GM10248 (cell line): ENCODE measurements around the gene TUBGCP6.

Experiments
- CTCF ChIA-PET: fragments of 300-600 bp; sonication (Branson Sonifier 250); formaldehyde crosslinking; extraction: SDS; loops from one replicate; lab custom pipeline; 2021; ENCODE audit warnings: antibody characterized with exemption; lab: Yijun Ruan, JAX
- POLR2A ChIA-PET: fragments of 350-650 bp; sonication (Branson Sonifier 250); formaldehyde crosslinking; extraction: SDS; loops from one replicate; lab custom pipeline; 2020; ENCODE audit warnings: antibody characterized with exemption; lab: Yijun Ruan, JAX
- DNase-seq: peaks from one replicate; pipeline ENCODE4 v3.0.0; 2012; ENCODE audit errors: extremely low spot score
- TF ChIP-seq, protein P1 (sequence below): IDR thresholded peaks from 2 replicates; pipeline ENCODE4 v1.5.1; 2012; ENCODE audit warnings: mild to moderate bottlenecking, low read depth; ENCODE audit errors: extremely low read depth, missing control alignments, control extremely low read depth

The TUBGCP6 gene

DNA sequence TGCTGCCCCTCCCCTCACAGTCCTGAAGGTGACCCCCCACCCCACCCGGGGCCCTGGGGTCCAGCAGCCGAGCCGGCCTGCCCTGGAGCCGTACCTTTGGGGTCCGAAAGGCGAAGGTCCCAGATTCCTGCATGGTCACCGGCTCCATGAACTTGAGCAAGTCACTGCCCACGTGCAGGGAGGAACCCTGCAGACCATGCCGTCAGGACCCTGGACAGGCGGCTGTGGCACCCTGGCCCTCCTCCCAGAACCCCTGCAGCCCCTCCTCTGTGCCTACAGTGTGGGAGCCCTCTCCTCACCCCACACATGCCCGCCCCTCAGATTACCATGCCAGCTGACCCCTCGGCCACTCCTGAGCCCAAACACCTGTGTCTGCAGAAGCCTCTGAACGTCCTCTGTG, 39.7 kb upstream of the TUBGCP6 start:
- no peak for DNase-seq
- TF ChIP-seq, protein P1, sequence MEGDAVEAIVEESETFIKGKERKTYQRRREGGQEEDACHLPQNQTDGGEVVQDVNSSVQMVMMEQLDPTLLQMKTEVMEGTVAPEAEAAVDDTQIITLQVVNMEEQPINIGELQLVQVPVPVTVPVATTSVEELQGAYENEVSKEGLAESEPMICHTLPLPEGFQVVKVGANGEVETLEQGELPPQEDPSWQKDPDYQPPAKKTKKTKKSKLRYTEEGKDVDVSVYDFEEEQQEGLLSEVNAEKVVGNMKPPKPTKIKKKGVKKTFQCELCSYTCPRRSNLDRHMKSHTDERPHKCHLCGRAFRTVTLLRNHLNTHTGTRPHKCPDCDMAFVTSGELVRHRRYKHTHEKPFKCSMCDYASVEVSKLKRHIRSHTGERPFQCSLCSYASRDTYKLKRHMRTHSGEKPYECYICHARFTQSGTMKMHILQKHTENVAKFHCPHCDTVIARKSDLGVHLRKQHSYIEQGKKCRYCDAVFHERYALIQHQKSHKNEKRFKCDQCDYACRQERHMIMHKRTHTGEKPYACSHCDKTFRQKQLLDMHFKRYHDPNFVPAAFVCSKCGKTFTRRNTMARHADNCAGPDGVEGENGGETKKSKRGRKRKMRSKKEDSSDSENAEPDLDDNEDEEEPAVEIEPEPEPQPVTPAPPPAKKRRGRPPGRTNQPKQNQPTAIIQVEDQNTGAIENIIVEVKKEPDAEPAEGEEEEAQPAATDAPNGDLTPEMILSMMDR = no peak
- ChIA-PET POLR2A (no interaction called here), CTCF (no interaction called here)

DNA sequence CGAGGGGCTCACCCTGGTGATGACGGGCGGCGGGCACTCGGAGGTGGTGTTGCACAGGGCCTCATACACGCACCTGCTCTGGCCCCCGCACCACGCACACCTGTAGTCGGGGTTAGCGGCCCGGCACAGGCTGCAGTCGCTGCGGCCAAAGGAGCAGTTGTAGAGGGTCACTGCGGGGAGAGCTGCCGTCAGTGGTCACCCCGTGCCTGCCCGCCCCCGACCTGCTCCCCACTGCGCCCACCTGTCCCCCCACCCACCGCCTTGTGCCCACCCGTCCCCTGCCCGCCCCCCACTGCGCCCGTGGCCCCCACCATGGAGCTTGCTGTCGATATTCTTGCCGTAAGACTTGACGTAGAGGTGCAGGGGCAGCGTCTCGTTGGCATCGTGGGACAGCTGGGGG, 39.0 kb upstream of the TUBGCP6 start:
- TF ChIP-seq, protein P1 = no peak
- POLR2A ChIA-PET = no interaction called here
- CTCF ChIA-PET = no interaction called here
- no peak for DNase-seq

DNA sequence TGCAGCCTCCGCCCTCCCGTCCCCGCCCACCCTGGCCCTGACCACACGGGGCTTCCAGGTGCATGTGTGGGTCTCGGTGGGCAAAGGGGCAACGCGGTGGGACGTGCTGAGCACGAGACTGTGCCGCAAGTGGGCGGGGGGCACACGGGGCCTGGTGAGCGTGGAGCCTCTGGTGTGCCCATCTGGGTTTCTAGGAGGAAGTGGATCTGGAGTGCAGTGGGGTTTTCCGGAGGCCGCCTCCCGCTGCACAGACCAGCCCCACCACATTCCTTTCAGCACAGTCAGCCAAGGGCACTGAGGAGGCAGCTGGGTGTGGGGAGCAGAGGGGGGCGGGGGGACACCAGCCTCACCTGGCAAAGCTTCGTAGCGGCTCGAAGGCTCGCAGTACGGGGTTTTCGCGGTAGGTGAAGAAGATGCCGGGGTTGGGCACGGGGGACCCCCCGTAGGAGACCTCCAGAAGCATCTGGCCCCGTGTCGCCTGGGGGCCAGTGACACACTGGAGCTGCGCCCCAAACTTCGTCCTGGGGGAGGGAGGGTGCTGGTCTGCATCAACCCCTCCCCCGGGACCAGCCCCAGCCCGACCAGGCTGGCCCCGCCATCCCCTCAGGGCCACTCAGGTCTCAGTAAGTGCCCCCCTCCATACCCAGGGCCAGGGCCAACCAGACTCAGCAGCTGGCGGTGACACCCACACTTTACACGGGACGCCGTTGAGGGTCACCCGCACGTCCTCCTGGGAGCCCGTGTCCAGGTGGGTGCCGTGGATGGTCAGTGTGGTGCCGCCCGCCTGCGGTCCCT, 37.7 kb upstream of the TUBGCP6 start:
- ChIA-PET POLR2A (no interaction called here), CTCF (interaction anchor here (0.8 to 1.3 kb wide), 4 partner anchors 8 to 59 kb away, joined by 3 to 4 read pairs (median 3); partner anchors contain the start of gene HDAC10)
- TF ChIP-seq, protein P1 = no peak
- no peak for DNase-seq

DNA sequence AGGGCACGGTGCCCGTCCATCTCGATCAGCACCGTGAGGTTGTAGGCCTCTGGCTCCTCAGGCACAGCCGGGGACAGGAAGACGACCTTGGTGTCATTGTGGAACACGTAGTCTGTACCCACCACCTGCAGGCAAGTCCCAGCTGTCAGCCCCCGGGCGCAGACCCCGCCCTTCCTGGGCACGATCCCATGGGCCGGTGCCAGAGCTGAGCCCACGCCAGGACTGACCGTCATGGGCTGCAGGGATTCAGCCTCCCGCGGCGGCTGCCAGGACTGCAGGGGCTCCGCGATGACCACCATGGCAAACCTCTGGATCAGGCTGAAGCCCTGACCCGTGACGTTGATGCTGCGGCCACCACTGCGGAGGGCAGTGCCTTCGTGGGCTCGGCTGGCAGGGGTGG, 37.1 kb upstream of the TUBGCP6 start:
- TF ChIP-seq, protein P1 = no peak
- ChIA-PET POLR2A (no interaction called here), CTCF (interaction anchor here (0.8 to 1.3 kb wide), 4 partner anchors 9 to 60 kb away, joined by 3 to 4 read pairs (median 3); partner anchors contain the start of gene HDAC10)
- no peak for DNase-seq

DNA sequence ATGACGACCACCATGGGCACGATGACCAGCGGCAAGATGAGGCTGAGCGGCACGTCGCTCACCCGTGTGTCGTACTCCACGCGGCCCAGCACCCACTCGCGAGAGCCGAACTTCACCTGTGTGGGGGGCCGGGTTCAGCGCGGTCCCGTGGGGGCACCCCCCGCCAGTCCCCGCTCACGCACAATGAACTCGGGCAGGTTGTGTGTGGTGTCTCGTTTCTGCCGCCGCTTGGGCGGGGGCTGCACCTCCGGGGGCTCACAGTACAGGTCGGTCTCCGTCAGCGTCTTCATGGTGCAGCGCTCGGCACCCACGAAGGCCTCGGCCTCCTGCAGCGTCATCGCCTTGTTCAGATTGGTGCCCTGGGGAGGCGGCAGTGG, 36.5 kb upstream of the TUBGCP6 start:
- ChIA-PET CTCF (interaction anchor here (1.0 to 1.3 kb wide), 4 partner anchors 9 to 60 kb away, joined by 3 to 4 read pairs (median 3); no protein-coding TSS in a partner anchor), POLR2A (no interaction called here)
- no peak for DNase-seq
- TF ChIP-seq, protein P1 = no peak

DNA sequence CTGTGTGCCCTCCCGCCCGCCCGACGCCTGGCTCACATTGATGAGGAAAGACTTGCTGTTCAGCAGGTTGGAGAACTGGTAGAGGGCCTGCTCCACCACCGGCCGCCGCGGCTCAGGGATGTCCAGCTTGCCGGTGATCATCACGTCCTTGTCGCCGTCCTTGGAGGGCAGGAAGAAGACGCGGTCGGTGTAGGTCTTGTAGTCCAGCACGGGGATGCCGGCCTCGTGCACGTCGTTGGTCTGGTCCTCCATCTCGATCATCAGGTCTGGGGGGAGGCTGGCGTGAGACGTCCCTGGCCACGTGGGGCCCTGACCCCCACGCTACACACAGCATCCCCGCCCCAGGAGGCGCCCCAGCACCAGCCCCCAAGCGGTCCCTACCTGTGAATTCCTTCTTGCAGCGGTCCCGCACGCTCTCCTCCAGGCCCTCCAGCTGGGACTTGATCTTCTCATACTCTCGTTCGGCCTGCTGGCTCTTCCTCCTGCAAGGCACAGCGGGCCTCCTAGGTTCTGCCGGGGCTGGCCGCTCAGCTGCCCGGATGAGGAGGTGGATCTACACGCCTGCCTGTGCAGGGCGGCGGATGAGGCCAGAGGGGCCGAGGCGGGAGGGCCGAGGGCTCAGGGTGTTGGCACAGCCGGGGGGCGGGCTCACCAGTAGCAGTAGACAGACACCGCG, 36.0 kb upstream of the TUBGCP6 start:
- CTCF ChIA-PET = interaction anchor here (0.9 to 1.3 kb wide), 5 partner anchors 9 to 40 kb away, joined by 3 read pairs; no protein-coding TSS in a partner anchor
- no peak for DNase-seq
- POLR2A ChIA-PET = no interaction called here
- TF ChIP-seq, protein P1 = no peak
